HCT116 (cell line): ENCODE results near the gene NABP1.

Experiments used
- YY1 ChIP-seq: IDR thresholded peaks from 2 replicates; pipeline ENCODE4 v1.6.1; 2011; ENCODE audit warnings: low read length, low read depth, moderate library complexity, mild to moderate bottlenecking; ENCODE audit not compliant: insufficient replicate concordance; ENCODE audit errors: extremely low read depth
- TF ChIP-seq, protein P1 (sequence below), 3 experiments: fragments of 200-600 bp in 1 of 3; sonication (generic) in 1 of 3; IDR thresholded peaks in 2 of 3; conservative IDR thresholded peaks in 1 of 3; 2 replicates each; pipeline ENCODE4 v1.5.1; 2012 to 2017; ENCODE audit warnings: low read depth in 2 of 3, low read length in 2 of 3, antibody characterized with exemption in 1 of 3, borderline replicate concordance in 1 of 3, control low read depth in 1 of 3, mild to moderate bottlenecking in 1 of 3, mixed read lengths in 1 of 3, mixed run types in 1 of 3, moderate library complexity in 1 of 3; ENCODE audit not compliant: insufficient read depth in 1 of 3

- TF ChIP-seq YY1 = no peak
- TF ChIP-seq, protein P1, sequence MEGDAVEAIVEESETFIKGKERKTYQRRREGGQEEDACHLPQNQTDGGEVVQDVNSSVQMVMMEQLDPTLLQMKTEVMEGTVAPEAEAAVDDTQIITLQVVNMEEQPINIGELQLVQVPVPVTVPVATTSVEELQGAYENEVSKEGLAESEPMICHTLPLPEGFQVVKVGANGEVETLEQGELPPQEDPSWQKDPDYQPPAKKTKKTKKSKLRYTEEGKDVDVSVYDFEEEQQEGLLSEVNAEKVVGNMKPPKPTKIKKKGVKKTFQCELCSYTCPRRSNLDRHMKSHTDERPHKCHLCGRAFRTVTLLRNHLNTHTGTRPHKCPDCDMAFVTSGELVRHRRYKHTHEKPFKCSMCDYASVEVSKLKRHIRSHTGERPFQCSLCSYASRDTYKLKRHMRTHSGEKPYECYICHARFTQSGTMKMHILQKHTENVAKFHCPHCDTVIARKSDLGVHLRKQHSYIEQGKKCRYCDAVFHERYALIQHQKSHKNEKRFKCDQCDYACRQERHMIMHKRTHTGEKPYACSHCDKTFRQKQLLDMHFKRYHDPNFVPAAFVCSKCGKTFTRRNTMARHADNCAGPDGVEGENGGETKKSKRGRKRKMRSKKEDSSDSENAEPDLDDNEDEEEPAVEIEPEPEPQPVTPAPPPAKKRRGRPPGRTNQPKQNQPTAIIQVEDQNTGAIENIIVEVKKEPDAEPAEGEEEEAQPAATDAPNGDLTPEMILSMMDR (IDR thresholded peaks at IDR 0.05 in 2 of 3, conservative IDR thresholded peaks at IDR 0.05 in 1 of 3; ENCODE audit: borderline replicate concordance in 1 of 3, insufficient read depth in 1 of 3, low read depth in 2 of 3, low read length in 2 of 3) = no peak
Observed at GRCh38 chr2:191691898-191692297, 14.0 kb downstream of the NABP1 start.
